Measurements from ENCODE around the gene ADAMTS12. TPM values are rescaled to one million over a fixed set of nuclear protein-coding genes. Genes with fewer than 3 reads are reported as not detected.

ADAMTS12 gene
- total RNA-seq, 1 experiment from 2014 or later = 0.15 TPM

- H3K4me3 ChIP-seq (ENCODE audit: low read depth in 2 of 2, low read length in 2 of 2) = no peak overlapping the region
- POLR2A ChIA-PET = interaction anchor here (0.6 kb wide), 1 partner anchor 16 kb away, joined by 3 read pairs; no protein-coding TSS in a partner anchor
Observed at GRCh38 chr5:33888587-33888986, 3.2 kb downstream of the ADAMTS12 start.

GRCh38 chr5:33887268-33887667 is 4.5 kb downstream of the ADAMTS12 start:
- H3K4me1 ChIP-seq (ENCODE audit: control insufficient read depth, insufficient read depth, low read length) = no peaks in the 10 kb centered on the region
- H3K27me3 ChIP-seq (ENCODE audit: control insufficient read depth, insufficient read depth, low read length) = peaks cover 3% of the 10 kb centered on the region; the same call in 1 of the 2 replicates
- ChIA-PET CTCF (no interaction called here), POLR2A (no interaction called here)
- no TSS peak for BruUV-seq (replicated peaks)
- no peaks in the 10 kb centered on the region; the same call in 1 of the 2 replicates for H3K36me3 ChIP-seq (ENCODE audit: control insufficient read depth, insufficient read depth, low read length)
- no peak overlapping the region for H3K27ac ChIP-seq (ENCODE audit: low read length)
- ATAC-seq = no peak
- no peak overlapping the region for H3K4me3 ChIP-seq (ENCODE audit: low read depth in 2 of 2, low read length in 2 of 2)
- intact Hi-C loops (cut with micrococcal nuclease; ENCODE audit: unreplicated experiment) = no loop called here
- H3K9me3 ChIP-seq (ENCODE audit: control insufficient read depth, insufficient read depth, low read depth, low read length) = no peaks in the 10 kb centered on the region
- in situ Hi-C loops (cut with HindIII; ENCODE audit: low pct_unique_long_range_greater_than_20kb, low sequenced_read_pairs) = no loop called here
- no peak for DNase-seq (ENCODE audit: low read depth, low spot score)
- TF ChIP-seq SIN3A (IDR thresholded peaks at IDR 0.05; ENCODE audit: borderline replicate concordance, insufficient read depth, low read depth, low read length) (no peak), CTCF (IDR thresholded peaks at IDR 0.05) (no peak), TCF7L2 (IDR thresholded peaks at IDR 0.05; ENCODE audit: low read depth, low read length) (no peak), REST (IDR thresholded peaks at IDR 0.05; ENCODE audit: insufficient read depth in 1 of 2, low read depth in 2 of 2, low read length in 1 of 2) (no peak), POLR2AphosphoS5 (IDR thresholded peaks at IDR 0.05; ENCODE audit: low read depth, low read length) (no peak)

More at GRCh38 chr5:33888587-33888986, 3.2 kb downstream of the ADAMTS12 start:
- CTCF ChIA-PET = no interaction called here
- H3K27me3 ChIP-seq (ENCODE audit: control insufficient read depth, insufficient read depth, low read length) = peaks cover under 1% of the 10 kb centered on the region; the same call in 1 of the 2 replicates
- intact Hi-C loops (cut with micrococcal nuclease; ENCODE audit: unreplicated experiment) (no loop called here), in situ Hi-C loops (cut with HindIII; ENCODE audit: low pct_unique_long_range_greater_than_20kb, low sequenced_read_pairs) (no loop called here)
- TF ChIP-seq POLR2AphosphoS5 (IDR thresholded peaks at IDR 0.05; ENCODE audit: low read depth, low read length) (no peak), REST (IDR thresholded peaks at IDR 0.05; ENCODE audit: insufficient read depth in 1 of 2, low read depth in 2 of 2, low read length in 1 of 2) (no peak), TCF7L2 (IDR thresholded peaks at IDR 0.05; ENCODE audit: low read depth, low read length) (no peak), SIN3A (IDR thresholded peaks at IDR 0.05; ENCODE audit: borderline replicate concordance, insufficient read depth, low read depth, low read length) (no peak), CTCF (IDR thresholded peaks at IDR 0.05) (no peak)
- no TSS peak for BruUV-seq (replicated peaks)
- H3K27ac ChIP-seq (ENCODE audit: low read length) = no peak overlapping the region
- H3K36me3 ChIP-seq (ENCODE audit: control insufficient read depth, insufficient read depth, low read length) = no peaks in the 10 kb centered on the region; the same call in 1 of the 2 replicates
- no peaks in the 10 kb centered on the region for H3K9me3 ChIP-seq (ENCODE audit: control insufficient read depth, insufficient read depth, low read depth, low read length)
- DNase-seq (ENCODE audit: low read depth, low spot score) (no peak), ATAC-seq (no peak)
- no peaks in the 10 kb centered on the region for H3K4me1 ChIP-seq (ENCODE audit: control insufficient read depth, insufficient read depth, low read length)
